HepG2 (cell line): ENCODE data around the gene METTL1. TPM values are rescaled to one million over a fixed set of nuclear protein-coding genes. Genes with fewer than 3 reads are reported as not detected.

Source experiments
- ATF3 ChIP-seq: sonication (generic); formaldehyde crosslinking; IDR thresholded peaks from 2 replicates; pipeline ENCODE4 v1.4.0; 2020; ENCODE audit warnings: missing genetic modification reagents
- BCLAF1 ChIP-seq: fragments of 450-650 bp; IDR thresholded peaks from 2 replicates; pipeline ENCODE4 v1.6.1; 2017; ENCODE audit warnings: mild to moderate bottlenecking
- ETS1 ChIP-seq: sonication (generic); formaldehyde crosslinking; IDR thresholded peaks from 2 replicates; pipeline ENCODE4 v1.4.0; 2020; ENCODE audit warnings: missing genetic modification reagents
- IKZF5 ChIP-seq: IDR thresholded peaks from 2 replicates; pipeline ENCODE4 v1.6.1; 2018; ENCODE audit warnings: missing genetic modification reagents, mild to moderate bottlenecking, missing compliant biosample characterization
- MXD1 ChIP-seq: sonication (generic); formaldehyde crosslinking; IDR thresholded peaks from 2 replicates; pipeline ENCODE4 v1.4.0; 2020; ENCODE audit warnings: mild to moderate bottlenecking, missing genetic modification reagents
- MYC ChIP-seq: sonication (generic); formaldehyde crosslinking; IDR thresholded peaks from 2 replicates; pipeline ENCODE4 v1.9.0; 2021; ENCODE audit warnings: missing genetic modification reagents, borderline replicate concordance
- NRL ChIP-seq: sonication (generic); formaldehyde crosslinking; IDR thresholded peaks from 2 replicates; pipeline ENCODE4 v1.5.0; 2020; ENCODE audit warnings: missing genetic modification reagents, mild to moderate bottlenecking, moderate library complexity, borderline replicate concordance
- SMYD3 ChIP-seq: sonication (generic); formaldehyde crosslinking; IDR thresholded peaks from 2 replicates; pipeline ENCODE4 v1.8.1; 2023; ENCODE audit warnings: mild to moderate bottlenecking, missing genetic modification reagents
- ZFP90 ChIP-seq: sonication (generic); formaldehyde crosslinking; IDR thresholded peaks from 2 replicates; pipeline ENCODE4 v1.8.0; 2022; ENCODE audit warnings: missing genetic modification reagents, mild to moderate bottlenecking, inconsistent platforms, borderline replicate concordance
- ZNF292 ChIP-seq: sonication (generic); formaldehyde crosslinking; IDR thresholded peaks from 2 replicates; pipeline ENCODE4 v1.8.1; 2022; ENCODE audit warnings: mild to moderate bottlenecking, low read depth, missing genetic modification reagents, borderline replicate concordance
- ZNF609 ChIP-seq: sonication (generic); formaldehyde crosslinking; IDR thresholded peaks from 2 replicates; pipeline ENCODE4 v1.4.0; 2020; ENCODE audit warnings: mild to moderate bottlenecking, missing genetic modification reagents, borderline replicate concordance
- ZNF800 ChIP-seq: sonication (generic); formaldehyde crosslinking; IDR thresholded peaks from 2 replicates; pipeline ENCODE4 v1.4.0; 2020; ENCODE audit warnings: missing genetic modification reagents
- ZSCAN25 ChIP-seq: sonication (generic); formaldehyde crosslinking; IDR thresholded peaks from 2 replicates; pipeline ENCODE4 v1.8.0; 2022; ENCODE audit warnings: mild to moderate bottlenecking, missing genetic modification reagents
- ZSCAN9 ChIP-seq: IDR thresholded peaks from 2 replicates; pipeline ENCODE4 v1.6.1; 2016; ENCODE audit warnings: borderline replicate concordance
- polyA plus RNA-seq, 8 experiments: library from polyadenylated mRNA; depleted of rRNA in 3 of 8; stranded (reverse) in 7 of 8; unstranded in 1 of 8; fragments of >200 nt; fragmentation: Illumina TruSeq in 4 of 8; extraction: Trizol in 4 of 8; gene quantifications; 2 replicates each; pipeline versions ENCODE4 v1.2.1 to v1.2.3, GENCODE V29; 2011 to 2016; ENCODE audit warnings: low read depth in 4 of 8, missing spikeins in 1 of 8, mixed read lengths in 1 of 8; ENCODE audit not compliant: insufficient read depth in 1 of 8
- total RNA-seq, 5 experiments: library from RNA; depleted of rRNA; stranded (reverse); fragments of >200 nt; fragmentation: Illumina TruSeq; extraction: Trizol; gene quantifications; 2 replicates each; pipeline ENCODE4 v1.2.3, GENCODE V29; 2016; ENCODE audit warnings: low read depth in 1 of 5

METTL1 gene
- total and polyA plus RNA-seq, 2 of the 13 experiments (the other 11 are each of a cell fraction or from before 2014, with no cell fraction given), result 34.7 to 36.9 TPM

GRCh38 chr12:57765003-57765697 is 6.8 kb downstream of the METTL1 start (continued):
- TF ChIP-seq ZNF292 (CRISPR knock-in tag) (0 out of 2 replicates have a peak, but pooled peaks have one; percentile 43), NRL (CRISPR knock-in tag) (peak; percentile 62), ZFP90 (CRISPR knock-in tag) (peak; percentile 37; the same call in 1 of the 2 replicates), ETS1 (CRISPR knock-in tag) (0 out of 2 replicates have a peak, but pooled peaks have one; percentile 19), SMYD3 (CRISPR knock-in tag) (no peak), BCLAF1 (no peak), MYC (CRISPR knock-in tag) (peak; percentile 37; the same call in 1 of the 2 replicates), IKZF5 (CRISPR knock-in tag) (0 out of 2 replicates have a peak, but pooled peaks have one; percentile 37), ATF3 (CRISPR knock-in tag) (no peak), ZSCAN9 (peak; percentile 19; the same call in 1 of the 2 replicates), ZNF800 (CRISPR knock-in tag) (peak; percentile 86; the same call in 1 of the 2 replicates), MXD1 (CRISPR knock-in tag) (peak; percentile 47; the same call in 1 of the 2 replicates), ZNF609 (CRISPR knock-in tag) (no peak), ZSCAN25 (CRISPR knock-in tag) (no peak)
